ENCODE measurements around the gene SEZ6L.

The SEZ6L gene

DNA sequence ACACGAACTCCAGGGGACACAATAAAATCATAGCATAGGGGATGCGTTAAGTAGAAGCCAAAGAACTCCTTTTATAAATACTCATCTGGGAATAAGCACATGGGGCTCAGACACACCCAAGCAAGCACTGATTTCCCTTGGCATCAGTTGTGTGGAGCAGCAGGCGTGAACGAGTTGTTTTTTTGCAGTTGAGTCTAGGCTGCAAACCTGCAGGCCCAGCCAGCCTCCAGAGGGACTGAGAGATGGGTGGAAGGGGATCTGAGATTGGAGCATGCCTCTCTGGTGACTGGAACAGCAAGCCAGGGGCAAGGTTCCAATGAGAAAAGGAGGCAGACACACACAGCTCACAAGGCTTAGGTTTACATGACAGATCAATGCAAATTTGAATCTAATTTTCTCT, 27.4 kb upstream of the SEZ6L start:
- no peak overlapping the region for H3K4me2 ChIP-seq (ENCODE audit: low read length)
- H4K20me1 ChIP-seq (ENCODE audit: control insufficient read depth, insufficient read depth, low read depth, low read length): no peaks in the 10 kb centered on the region
- H3K9me2 ChIP-seq (replicated peaks; ENCODE audit: control insufficient read depth, low read length): no peaks in the 10 kb centered on the region
- H3K9me3 ChIP-seq (ENCODE audit: control insufficient read depth, insufficient read depth, low read length): no peaks in the 10 kb centered on the region
- no peak overlapping the region for H3K4me3 ChIP-seq (ENCODE audit: low read length)
- TF ChIP-seq, protein P1, sequence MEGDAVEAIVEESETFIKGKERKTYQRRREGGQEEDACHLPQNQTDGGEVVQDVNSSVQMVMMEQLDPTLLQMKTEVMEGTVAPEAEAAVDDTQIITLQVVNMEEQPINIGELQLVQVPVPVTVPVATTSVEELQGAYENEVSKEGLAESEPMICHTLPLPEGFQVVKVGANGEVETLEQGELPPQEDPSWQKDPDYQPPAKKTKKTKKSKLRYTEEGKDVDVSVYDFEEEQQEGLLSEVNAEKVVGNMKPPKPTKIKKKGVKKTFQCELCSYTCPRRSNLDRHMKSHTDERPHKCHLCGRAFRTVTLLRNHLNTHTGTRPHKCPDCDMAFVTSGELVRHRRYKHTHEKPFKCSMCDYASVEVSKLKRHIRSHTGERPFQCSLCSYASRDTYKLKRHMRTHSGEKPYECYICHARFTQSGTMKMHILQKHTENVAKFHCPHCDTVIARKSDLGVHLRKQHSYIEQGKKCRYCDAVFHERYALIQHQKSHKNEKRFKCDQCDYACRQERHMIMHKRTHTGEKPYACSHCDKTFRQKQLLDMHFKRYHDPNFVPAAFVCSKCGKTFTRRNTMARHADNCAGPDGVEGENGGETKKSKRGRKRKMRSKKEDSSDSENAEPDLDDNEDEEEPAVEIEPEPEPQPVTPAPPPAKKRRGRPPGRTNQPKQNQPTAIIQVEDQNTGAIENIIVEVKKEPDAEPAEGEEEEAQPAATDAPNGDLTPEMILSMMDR (IDR thresholded peaks at IDR 0.05; ENCODE audit: low read depth, low read length, poor library complexity, severe bottlenecking): no peak
- TF ChIP-seq EZH2phosphoT487 (IDR thresholded peaks at IDR 0.05; ENCODE audit: borderline replicate concordance, low read length): no peak
- peaks cover 18% of the 10 kb centered on the region for H3K27me3 ChIP-seq (ENCODE audit: control insufficient read depth, low read length)
- H3K36me3 ChIP-seq (ENCODE audit: control insufficient read depth, low read length): no peaks in the 10 kb centered on the region
- no peak overlapping the region for H3K27ac ChIP-seq (ENCODE audit: low read depth, low read length)
- no peaks in the 10 kb centered on the region for H3K79me2 ChIP-seq (ENCODE audit: control insufficient read depth, low read length)
- no peaks in the 10 kb centered on the region for H3F3A ChIP-seq (ENCODE audit: control insufficient read depth, insufficient read depth)
- H3K4me1 ChIP-seq (ENCODE audit: control insufficient read depth, low read length): no peaks in the 10 kb centered on the region

DNA sequence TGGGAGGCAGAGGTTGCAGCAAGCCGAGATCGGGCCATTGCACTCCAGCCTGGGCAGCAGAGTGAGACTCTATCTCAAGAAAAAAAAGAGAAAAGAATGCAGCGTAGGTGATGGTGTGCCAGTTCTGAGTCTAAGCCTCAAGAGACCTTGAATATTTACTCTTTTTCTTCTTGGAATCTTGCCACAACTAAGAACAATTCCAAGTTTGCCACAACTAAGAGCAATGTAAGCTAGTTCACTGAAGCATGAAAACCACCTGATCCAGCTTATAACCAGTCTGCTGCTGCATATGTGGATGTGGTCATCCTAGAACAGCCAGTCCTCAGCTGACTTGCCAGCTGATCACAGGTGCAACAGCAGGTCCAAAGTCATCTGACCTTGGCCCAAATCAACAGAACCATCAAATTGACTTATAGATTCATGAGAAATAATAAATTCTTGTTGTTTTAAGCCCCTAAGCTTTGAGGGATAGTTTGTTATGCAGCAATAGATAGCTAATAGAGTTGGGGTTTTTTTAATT, 25.4 kb upstream of the SEZ6L start:
- Histone ChIP-seq H3K4me2 (ENCODE audit: low read length) (no peak overlapping the region), H3K27ac (ENCODE audit: low read depth, low read length) (no peak overlapping the region), H3K9me2 (replicated peaks; ENCODE audit: control insufficient read depth, low read length) (no peaks in the 10 kb centered on the region), H3K36me3 (ENCODE audit: control insufficient read depth, low read length) (no peaks in the 10 kb centered on the region), H4K20me1 (ENCODE audit: control insufficient read depth, insufficient read depth, low read depth, low read length) (no peaks in the 10 kb centered on the region), H3F3A (ENCODE audit: control insufficient read depth, insufficient read depth) (no peaks in the 10 kb centered on the region), H3K27me3 (ENCODE audit: control insufficient read depth, low read length) (peaks cover 18% of the 10 kb centered on the region), H3K4me3 (ENCODE audit: low read length) (no peak overlapping the region), H3K9me3 (ENCODE audit: control insufficient read depth, insufficient read depth, low read length) (no peaks in the 10 kb centered on the region), H3K4me1 (ENCODE audit: control insufficient read depth, low read length) (no peaks in the 10 kb centered on the region), H3K79me2 (ENCODE audit: control insufficient read depth, low read length) (no peaks in the 10 kb centered on the region)
- no peak for TF ChIP-seq EZH2phosphoT487 (IDR thresholded peaks at IDR 0.05; ENCODE audit: borderline replicate concordance, low read length)
- TF ChIP-seq, protein P1 (IDR thresholded peaks at IDR 0.05; ENCODE audit: low read depth, low read length, poor library complexity, severe bottlenecking): no peak

DNA sequence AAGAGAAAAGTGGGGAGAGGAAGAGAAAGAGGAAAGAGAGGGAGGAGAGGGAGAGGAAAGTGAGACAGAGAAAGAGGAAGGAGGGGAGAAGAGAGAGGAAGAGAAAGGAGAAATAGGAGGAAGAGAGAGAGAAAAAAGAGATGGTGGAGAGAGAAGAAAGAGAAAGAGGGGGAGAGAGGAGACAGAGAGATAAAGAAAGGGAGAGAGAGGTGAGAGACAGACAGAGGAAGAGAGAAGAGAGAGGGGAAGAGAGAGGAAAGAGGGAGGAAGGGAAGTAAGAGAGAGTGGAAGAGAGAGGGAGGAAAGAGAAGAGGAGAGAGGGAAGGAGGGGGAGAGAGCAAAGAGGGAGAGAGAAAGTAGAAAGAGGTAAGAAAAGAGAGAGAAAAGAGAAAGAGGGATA, 9.4 kb upstream of the SEZ6L start:
- Histone ChIP-seq H3F3A (ENCODE audit: control insufficient read depth, insufficient read depth) (no peaks in the 10 kb centered on the region), H3K36me3 (ENCODE audit: control insufficient read depth, low read length) (no peaks in the 10 kb centered on the region), H3K27ac (ENCODE audit: low read depth, low read length) (no peak overlapping the region), H3K79me2 (ENCODE audit: control insufficient read depth, low read length) (no peaks in the 10 kb centered on the region), H3K4me1 (ENCODE audit: control insufficient read depth, low read length) (no peaks in the 10 kb centered on the region), H3K9me3 (ENCODE audit: control insufficient read depth, insufficient read depth, low read length) (no peaks in the 10 kb centered on the region), H3K9me2 (replicated peaks; ENCODE audit: control insufficient read depth, low read length) (no peaks in the 10 kb centered on the region), H3K27me3 (ENCODE audit: control insufficient read depth, low read length) (no peaks in the 10 kb centered on the region), H3K4me3 (ENCODE audit: low read length) (no peak overlapping the region), H4K20me1 (ENCODE audit: control insufficient read depth, insufficient read depth, low read depth, low read length) (no peaks in the 10 kb centered on the region), H3K4me2 (ENCODE audit: low read length) (no peak overlapping the region)
- TF ChIP-seq, protein P1 (IDR thresholded peaks at IDR 0.05; ENCODE audit: low read depth, low read length, poor library complexity, severe bottlenecking): no peak
- TF ChIP-seq EZH2phosphoT487 (IDR thresholded peaks at IDR 0.05; ENCODE audit: borderline replicate concordance, low read length): no peak
